Medulla oblongata (tissue), 1 donor: ENCODE data around the gene SLX4IP.
A peak's percentile ranks its signal among the peaks of the same experiment; 100 is the strongest.

Source experiments
- DNase-seq: peaks from one replicate; pipeline ENCODE4 v3.0.0-alpha.2; 2015; ENCODE audit errors: extremely low spot score

SLX4IP gene

DNA sequence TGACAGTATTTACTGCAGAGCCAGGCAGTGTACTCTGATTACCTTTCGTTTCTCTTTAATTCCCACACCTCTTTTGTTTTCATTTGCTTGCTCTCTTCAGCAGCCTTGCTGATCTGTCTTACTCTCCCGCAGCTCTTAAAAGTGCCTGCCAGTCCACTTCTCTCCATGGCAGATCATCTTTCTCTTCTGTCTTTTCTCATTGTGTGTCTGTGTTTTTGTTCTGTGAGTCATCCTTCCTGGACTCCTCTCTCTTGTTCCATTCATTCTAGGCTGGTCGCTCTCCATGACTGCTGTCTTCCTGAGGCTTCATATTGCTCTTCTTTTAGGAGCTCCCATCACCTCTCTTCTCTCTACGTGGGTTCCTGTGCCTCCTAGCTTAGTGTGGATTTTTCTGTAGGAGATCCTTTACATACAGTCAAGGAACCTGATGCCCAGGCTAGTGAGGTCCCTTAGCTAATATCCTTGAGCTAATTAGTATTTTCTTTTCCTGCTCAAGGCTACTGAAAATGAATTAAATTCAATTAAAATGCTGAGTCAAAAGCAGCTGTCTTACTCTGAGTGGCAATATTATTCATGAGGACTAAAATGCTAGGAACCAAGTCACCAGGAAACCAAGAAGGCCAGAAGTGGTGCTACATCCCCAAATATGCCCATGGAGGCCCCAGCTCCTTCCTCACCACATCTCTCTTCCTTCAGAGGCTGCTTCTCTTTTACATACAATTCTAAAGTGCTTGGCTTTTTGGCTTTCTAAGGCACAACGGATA is 86.1 kb downstream of the SLX4IP start:
- peak; percentile 42 for DNase-seq

- no peak for DNase-seq
Observed at GRCh38 chr20:10521836-10522235, 86.7 kb downstream of the SLX4IP start.

- no peak for DNase-seq
Observed at GRCh38 chr20:10522328-10522727, 87.2 kb downstream of the SLX4IP start.

GRCh38 chr20:10523443-10523842 is 88.3 kb downstream of the SLX4IP start:
- no peak for DNase-seq

DNA sequence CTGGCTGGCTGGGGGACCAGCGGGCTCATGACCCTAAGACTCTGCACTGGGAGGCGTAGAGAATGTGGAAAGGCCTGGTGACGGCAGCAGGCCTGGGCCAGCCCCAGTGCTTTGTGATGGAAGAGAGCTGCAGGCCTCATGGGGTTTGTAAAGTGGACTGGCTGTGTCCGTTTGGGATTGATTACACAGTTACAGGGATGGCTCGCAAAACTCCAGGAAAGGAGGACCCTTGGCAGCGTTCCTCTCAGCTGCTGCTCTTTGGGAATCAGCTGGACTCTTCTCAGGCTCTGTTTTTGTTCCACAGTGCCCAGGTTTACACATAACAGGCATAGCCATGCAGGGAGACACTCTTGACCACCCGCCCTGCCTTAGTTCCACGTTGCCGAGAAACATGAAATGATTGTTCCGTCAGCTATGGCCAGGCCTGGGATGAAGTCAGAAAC is 89.0 kb downstream of the SLX4IP start:
- DNase-seq, result peak; percentile 79

GRCh38 chr20:10524643-10525042 is 89.5 kb downstream of the SLX4IP start:
- DNase-seq, result no peak

DNA sequence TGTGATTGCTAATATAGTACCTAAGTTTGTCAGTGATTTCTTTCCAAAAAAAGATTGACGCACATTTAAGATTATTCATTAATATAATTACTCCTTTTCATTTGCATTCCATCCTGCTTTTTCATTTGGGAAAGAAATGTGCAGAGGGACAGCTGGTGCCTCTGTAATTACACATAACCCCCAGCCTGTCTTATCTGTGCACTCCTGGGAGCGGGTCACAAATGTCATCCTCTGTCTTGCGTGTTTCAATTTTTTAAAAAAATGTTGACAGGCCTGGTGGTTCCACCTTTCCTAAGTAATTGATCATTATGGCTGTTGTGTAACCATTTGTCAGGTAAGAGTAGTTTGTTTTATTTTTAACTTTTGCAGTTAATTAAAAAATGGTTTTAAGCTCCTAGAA is 92.7 kb downstream of the SLX4IP start:
- DNase-seq, result no peak

DNA sequence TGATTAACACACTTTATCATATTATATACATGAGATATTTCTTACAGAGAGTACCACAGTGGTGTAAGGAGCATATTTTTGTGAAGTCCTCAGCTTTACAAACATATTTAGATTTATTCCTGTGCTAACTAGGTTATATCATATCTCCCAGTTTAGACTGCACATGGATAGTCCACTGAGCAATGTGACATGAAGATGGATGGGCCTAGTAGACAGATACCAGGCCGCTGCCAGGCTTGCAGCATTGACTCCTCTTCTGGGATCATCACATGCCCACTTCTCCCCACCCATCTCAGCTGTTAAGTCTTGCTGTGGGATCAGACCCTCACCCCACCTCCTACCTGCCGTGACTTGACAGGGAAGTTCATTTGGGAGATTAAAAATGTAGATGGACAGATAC is 95.8 kb downstream of the SLX4IP start:
- DNase-seq, result no peak

- no peak for DNase-seq
Observed at GRCh38 chr20:10531848-10532247, 96.7 kb downstream of the SLX4IP start.

- no peak for DNase-seq
Observed at GRCh38 chr20:10532361-10532760, 97.3 kb downstream of the SLX4IP start.

- DNase-seq, result no peak
Observed at GRCh38 chr20:10536531-10536930, 101.4 kb downstream of the SLX4IP start.

DNA sequence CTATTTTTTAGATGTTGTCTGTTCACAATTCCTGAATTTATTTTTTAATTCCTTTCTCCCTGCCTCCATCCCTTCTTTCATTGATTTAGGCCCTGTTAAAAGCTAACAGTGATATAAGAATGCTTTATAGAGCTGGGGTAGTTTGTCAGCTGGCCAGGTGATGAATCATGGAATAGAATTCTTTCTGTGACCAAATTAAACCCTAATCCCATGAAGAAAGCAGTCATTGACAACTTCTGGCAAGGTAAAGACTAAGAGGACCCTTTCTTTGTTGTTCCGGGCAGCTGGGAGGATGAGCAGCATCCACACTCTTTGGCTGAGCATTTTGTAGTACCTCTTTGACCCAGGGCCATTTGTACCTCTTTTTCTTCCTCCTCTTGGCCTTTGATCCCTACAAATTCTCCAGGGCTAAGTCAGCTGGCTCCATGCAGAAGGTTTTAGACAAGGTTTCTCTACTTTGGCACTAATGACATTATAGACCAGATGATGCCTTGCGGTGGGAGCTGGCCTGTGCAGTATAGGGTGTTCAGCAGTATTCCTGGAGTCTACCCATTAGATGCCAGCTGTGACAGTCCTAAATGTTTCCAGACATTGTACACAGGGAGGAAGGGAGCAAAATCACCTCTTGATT is 102.9 kb downstream of the SLX4IP start:
- DNase-seq, result no peak

- DNase-seq, result no peak
Observed at GRCh38 chr20:10538768-10539167, 103.7 kb downstream of the SLX4IP start.

GRCh38 chr20:10539818-10540553 is 104.9 kb downstream of the SLX4IP start:
- DNase-seq, result no peak

- DNase-seq, result peak; percentile 52
Observed at GRCh38 chr20:10540636-10541493, 105.8 kb downstream of the SLX4IP start.

DNA sequence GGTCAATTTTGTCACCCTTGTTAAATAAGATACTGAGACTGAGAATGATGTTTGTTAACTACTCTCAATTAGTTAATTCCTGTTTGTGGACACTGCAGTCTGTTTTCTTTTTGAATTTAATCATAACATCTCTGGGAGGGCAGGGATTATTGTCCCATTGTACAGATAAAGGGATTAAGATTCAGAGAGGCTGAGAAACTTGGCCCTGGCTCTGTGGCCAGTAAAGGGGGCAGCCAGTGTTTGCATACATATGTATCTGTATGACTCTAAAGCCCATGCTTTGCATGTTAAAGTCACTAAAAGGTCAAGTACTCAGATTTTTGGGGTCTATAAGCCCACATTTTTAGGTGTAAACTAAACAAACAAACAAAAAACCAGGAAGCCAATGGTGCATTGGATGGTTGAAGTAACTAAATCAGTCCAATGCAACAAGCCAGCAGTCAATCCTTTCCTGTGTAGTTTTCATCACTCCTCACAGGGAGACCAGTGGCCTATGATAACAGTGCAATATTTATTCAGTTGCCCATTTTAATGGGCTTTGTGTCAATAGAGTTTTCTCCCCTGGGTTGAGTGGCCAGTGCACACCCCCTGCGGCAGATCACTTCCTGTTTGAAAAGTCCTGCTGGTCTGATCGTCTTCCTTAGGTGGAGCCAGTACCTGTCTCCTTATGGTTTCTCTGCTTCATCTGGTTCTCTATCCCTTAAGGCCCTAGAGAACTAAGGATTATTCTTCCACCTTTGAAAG is 106.7 kb downstream of the SLX4IP start:
- DNase-seq, result no peak

- DNase-seq, result no peak
Observed at GRCh38 chr20:10542442-10542841, 107.3 kb downstream of the SLX4IP start.

GRCh38 chr20:10543480-10543879 is 108.4 kb downstream of the SLX4IP start:
- no peak for DNase-seq

DNA sequence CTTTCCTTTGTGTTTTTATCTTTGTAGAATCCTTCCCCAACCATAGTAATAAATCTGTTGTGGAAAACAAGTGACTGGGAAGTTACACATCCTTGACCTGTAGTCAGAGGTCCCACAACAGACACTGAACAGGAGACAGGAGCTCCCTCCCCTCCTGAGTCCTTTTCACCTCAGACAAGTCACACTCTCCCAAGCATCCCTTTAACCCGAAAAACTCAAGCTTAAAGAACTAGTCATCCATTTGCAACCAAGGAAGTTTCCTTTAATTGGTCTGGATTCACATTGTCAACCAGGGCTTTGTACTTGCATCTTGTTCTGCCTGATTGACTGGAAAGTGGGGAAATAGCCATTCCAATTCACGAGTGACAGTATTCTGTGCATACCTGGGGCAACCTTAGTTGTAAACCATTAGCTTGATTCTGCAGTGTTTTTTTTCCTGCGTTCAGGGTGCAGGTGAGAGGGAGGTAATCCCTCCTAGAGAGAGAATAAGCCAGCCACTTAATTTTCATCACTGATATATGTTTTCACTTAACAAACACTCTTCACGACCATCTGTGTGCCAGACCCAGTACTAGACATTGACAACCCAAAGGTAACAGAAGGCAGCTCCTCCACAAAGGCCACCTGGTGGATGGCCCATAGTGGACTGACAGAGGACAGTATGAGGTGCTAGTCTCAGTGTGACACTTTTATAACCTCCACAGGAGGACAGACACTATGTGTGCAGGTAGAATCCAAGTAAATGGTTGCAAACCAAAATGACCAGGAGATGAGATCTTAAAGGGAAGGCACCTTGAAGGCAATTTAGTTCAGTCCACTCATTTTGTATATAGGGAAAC is 112.4 kb downstream of the SLX4IP start:
- no peak for DNase-seq

DNA sequence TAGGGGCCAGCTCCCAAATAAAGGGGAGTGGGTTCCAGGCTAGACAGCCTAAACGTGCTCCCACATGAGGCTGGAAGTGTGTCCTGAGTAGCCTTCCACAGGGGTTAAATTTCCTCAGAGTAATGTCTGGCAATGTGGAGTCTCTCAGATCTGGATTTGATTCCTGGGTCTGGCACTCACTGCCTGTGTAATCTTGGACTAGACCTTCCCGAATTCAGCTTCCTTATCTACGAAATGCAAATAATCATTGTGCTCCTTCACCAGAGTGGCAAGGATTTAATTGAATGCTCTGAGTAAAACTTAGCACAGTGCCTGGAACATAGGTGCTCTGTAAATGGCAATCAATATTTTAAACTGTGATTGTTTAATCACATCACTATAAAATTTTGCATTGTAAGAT is 114.4 kb downstream of the SLX4IP start:
- no peak for DNase-seq
